HG03025 (cell line): Measurements from ENCODE around the gene RFC4.

Experiments used
- ATAC-seq: cut with Tn5 transposase; IDR thresholded peaks from one replicate; pipeline ENCODE4 v1.9.1; 2021; ENCODE audit warnings: mild to moderate bottlenecking, moderate library complexity; ENCODE audit not compliant: unreplicated experiment, low FRiP score

Gene RFC4

DNA sequence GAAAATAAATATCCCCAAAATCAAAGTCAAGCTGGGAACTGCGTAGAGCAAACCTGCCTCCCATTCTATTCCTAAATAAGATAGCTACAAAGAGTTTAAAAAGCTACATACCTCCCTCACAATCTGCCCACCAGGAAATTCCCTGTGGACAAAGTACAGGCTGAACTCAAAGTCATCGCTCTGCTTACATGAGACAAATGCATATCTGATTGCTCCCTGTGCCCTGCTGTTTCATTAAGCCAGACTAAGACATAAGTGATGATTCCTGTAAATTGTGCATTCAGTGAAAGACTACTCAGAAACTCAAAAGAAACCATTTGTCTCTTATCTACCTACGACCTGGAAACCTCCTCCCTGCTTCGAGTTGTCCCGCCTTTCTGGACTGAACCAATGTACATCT is 51.4 kb downstream of the RFC4 start:
- no peak for ATAC-seq

DNA sequence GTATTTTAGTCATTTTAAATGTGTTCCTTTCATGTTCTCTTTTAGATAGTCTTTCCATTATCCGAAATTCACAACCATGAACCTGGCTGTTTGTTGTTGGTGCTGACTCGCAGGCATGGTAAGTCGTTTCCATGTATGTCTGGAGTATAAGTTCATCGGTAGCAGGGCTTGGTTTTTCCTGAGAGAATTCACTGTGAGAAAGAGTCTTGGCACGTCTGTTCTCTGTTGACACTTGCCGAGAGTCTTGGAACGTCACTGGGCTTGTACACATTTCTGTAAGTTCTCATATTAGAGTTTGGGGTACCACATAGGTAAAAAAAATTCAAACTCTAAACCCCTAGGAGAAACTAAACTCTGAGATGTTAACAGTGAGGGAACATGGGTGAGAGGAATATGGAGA is 52.3 kb downstream of the RFC4 start:
- no peak for ATAC-seq

DNA sequence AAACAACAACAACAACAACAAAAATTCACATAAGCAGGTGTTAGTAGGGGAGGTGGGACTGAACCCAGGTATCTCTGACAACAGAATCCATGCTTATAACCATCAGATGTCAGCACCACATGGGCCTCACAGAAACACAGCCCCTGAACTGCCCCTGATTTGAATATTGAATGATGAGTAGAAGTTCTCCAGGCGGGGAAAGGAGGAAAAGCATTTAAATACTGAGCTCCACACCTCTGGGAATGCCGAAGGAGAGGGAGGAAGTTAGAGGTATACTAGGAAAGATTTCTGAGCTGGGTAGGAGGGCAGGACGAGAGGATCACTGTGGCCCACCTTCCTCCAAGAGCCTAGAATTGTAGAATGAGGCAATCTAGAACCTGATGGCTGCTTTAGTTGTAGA is 54.8 kb downstream of the RFC4 start:
- ATAC-seq, result no peak

DNA sequence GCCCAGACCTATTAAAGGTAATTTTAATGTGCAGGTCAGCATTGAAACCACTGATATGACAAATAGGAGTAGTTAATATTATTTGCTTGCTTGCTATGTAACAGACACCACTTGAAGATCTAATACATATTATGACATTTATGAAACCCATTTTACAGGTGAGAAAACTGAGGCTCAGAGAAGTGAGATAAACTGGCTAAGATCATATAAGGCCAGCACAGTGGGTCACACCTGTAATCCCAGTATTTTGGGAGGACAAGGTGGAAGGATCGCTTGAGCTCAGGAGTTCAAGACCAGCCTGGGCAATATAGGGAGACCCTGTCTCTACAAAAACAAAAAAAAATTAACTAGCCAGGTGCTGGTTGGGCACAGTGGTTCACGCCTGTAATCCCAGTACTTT is 56.0 kb downstream of the RFC4 start:
- no peak for ATAC-seq

DNA sequence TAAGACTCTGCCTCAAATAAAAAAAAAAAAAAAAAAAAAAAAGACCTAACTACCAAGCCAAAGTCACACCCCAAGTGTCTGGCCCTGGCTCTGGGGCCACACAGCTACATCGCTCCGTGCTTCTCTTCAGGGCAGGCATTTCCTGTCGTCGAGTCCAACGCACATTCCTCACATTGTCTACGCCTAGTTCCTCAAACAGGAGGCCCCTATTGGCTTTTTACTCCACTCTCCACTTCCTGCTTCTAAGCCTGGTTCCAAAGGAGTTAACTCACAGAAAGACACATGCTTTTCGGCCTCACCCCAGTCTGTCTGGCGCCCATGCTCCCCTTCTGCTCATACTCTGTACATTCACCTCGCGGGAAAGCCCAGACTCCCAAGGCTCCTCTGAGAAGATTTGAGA is 60.3 kb downstream of the RFC4 start:
- ATAC-seq, result no peak

DNA sequence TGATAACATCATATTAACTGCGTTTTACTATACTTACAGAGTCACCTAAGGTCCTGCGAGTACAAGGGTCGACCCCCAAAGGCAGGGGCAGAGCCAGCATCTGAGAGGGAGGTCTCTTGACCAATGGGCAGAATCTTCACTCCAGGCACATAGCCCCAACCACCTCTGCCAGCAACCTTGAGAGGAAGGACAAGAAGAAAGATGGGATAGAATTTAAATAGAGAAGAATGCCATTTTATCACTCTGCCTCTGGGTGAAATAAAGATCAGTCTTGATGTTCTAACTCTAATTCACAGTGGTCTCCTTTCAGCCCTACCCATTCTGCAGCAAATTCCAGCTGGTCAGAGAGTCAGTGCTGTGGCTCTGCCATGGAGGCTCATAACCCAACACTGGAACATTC is 62.6 kb downstream of the RFC4 start:
- ATAC-seq, result no peak

DNA sequence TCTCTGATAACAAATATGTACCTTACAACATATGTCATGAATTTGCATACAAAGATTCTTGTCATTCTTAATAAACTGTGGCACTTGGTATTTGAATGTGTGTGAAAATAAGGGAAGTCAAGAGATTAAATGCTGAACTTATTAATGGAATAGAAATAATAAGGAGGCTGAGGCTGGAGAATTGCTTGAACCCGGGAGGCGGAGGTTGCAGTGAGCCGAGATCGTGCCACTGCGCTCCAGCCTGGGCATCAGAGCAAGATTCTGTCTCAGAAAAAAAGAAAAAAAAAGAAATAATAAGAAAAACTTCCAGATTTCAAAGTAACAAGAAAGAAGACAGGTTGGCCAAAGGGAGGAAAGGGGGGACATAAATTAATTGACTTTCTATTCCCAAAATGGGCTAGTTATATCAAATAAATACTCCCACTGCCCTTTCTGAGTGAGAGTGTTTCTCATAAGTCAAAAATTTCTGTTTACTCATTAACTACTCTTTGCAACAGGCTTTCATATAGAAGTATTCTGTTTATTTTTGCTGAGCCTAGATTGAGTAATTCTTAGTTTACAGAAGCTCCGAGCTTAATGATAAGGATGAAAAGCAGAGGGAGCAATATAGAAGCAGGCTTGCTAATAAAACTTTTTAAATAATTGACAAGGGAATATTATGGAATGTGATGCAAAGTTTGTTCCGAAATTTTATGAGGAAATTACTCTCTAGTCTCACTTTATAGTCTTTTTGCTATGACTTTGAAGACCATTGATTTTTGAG is 63.5 kb downstream of the RFC4 start:
- no peak for ATAC-seq
